ENCODE data around the gene SPDYE3.
"Not testable (repeated sequence)": the region's sequence is repeated elsewhere in the genome, so short reads cannot be mapped to it uniquely, and the experiment has no call there.

Gene SPDYE3, protein sequence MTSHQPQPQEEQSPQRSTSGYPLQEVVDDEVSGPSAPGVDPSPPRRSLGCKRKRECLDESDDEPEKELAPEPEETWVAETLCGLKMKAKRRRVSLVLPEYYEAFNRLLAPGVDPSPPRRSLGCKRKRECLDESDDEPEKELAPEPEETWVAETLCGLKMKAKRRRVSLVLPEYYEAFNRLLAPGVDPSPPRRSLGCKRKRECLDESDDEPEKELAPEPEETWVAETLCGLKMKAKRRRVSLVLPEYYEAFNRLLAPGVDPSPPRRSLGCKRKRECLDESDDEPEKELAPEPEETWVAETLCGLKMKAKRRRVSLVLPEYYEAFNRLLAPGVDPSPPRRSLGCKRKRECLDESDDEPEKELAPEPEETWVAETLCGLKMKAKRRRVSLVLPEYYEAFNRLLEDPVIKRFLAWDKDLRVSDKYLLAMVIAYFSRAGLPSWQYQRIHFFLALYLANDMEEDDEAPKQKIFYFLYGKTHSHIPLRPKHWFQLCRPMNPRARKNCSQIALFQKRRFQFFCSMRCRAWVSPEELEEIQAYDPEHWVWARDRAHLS

GRCh38 chr7:100307402-100307801, at the start of gene SPDYE3:
TSS of gene SPDYE3 (plus strand) at chr7:100307702. CDS start at chr7:100307886, 184 bp downstream.
- DNase-seq: not testable (repeated sequence)

DNA sequence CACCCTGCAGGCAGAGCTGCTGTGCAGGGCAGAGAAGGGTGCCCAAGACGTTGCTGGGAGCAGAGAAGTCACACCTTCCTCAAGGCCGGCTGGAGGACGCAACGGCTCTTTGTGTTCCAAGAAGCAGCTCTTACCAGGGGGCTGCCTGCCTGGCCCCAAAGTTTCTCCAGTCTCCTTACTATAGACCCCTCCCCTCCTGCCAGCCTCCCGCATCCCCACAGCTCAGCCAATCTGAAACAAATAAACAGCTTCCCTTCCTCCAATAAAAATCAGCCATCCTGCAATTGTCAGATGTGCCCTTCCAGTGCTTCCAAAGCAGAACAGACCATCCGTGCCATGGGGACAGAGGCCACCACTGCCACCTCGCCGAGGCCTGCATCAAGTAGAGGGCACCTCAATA, 47.5 kb upstream of the SPDYE3 start:
- not testable (repeated sequence) for DNase-seq

DNA sequence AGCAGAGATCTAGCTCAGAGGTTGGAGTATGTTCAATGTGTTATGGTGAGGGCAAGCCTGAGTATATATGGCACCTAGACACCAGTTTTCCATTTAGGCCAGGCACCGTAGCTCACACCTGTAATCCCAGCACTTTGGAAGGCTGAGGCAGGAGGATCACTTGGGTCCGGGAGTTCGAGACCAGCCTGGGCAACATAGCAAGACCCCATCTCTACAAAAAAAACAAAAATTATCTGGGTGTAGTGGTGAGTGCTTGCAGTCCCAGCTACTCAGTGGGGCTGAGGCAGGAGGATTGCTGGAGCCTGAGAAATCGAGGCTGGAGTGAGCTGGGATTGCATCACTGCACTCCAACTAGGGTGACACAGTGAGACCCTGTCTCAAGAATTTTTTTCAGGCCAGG, 44.6 kb upstream of the SPDYE3 start:
- not testable (repeated sequence) for DNase-seq

- DNase-seq: not testable (repeated sequence)
These were observed 43.3 kb upstream of the SPDYE3 start for GRCh38 chr7:100264223-100264622.

DNA sequence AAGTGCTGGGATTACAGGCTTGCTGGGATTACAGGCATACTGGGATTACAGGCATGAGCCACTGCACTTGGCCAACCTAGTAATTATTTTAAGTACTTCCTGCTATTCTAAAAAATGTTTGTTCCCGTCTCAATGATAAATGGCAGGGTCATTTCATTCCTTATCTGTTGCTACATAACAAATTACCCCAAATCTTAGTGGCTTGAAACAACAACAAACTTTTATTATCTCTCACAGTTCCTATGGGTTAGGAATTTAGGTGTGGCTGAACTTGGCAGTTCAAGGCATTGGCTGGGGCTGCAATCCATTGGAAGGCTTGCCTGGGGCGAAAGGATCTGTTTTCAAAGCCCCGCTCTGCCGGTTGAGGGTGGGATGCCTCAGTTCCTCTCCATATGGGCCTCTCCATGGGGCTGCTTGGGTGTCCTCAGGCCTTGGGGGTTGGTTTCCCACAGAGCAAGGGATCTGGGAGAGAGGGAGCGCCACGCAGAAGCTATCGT, 42.8 kb upstream of the SPDYE3 start:
- not testable (repeated sequence) for DNase-seq

DNA sequence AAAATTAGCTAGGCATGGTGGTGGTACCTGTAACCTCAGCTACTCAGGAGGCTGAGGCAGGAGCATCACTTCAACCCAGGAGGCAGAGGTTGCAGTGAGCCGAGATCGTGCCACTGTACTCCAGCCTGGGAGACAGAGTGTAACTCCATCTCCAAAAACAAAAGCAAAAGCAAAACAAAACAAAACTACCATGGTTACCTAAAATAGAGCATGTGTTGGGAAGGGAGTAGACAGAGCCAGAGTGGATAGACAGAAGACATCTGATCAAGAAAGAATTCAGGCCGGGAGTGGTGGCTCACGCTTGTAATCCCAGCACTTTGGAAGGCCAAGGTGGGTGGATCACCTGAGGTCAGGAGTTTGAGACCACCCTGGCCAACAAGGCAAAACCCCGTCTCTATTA, 41.7 kb upstream of the SPDYE3 start:
- not testable (repeated sequence) for DNase-seq

DNA sequence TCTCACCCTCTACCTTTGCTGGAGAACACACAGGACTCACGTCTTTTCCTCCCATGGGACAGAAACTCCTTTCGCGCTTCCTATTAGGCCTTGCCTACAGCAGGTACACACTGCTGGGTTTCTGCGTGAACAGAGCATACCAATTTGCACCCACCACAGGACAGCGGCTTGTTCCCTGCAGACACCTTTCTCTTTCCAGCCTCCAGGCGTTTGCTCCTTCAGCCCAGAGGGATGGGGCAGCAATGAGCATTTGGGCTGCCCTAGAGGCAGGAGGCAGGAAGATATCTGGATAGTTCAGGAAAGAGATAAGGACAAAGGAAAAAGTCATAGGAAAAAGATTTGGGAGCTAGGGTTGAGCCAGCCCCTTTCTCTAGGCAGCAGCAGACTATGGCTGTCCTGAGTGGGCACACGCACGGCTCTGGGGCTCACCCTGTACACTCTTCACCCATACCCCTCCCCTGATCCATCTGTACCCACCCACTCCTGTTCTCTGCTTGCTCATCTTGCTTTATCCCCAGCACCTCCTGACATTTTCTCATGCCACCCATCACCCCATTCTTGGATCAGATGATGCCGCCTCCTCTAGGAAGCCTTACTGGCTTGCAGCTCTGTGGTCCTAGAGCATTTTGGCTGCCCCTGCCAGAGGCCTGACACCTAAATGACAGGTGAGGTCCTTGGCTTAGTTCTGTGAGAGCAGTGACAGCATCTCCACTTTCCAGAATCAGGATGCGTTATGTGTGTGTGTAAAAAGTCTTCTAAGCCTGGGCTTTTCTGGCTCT, 40.7 kb upstream of the SPDYE3 start:
- DNase-seq: no peak

GRCh38 chr7:100267648-100268047, 39.9 kb upstream of the SPDYE3 start:
- DNase-seq: no peak

- DNase-seq: not testable (repeated sequence)
These were observed 38.6 kb upstream of the SPDYE3 start for GRCh38 chr7:100268882-100269281.

DNA sequence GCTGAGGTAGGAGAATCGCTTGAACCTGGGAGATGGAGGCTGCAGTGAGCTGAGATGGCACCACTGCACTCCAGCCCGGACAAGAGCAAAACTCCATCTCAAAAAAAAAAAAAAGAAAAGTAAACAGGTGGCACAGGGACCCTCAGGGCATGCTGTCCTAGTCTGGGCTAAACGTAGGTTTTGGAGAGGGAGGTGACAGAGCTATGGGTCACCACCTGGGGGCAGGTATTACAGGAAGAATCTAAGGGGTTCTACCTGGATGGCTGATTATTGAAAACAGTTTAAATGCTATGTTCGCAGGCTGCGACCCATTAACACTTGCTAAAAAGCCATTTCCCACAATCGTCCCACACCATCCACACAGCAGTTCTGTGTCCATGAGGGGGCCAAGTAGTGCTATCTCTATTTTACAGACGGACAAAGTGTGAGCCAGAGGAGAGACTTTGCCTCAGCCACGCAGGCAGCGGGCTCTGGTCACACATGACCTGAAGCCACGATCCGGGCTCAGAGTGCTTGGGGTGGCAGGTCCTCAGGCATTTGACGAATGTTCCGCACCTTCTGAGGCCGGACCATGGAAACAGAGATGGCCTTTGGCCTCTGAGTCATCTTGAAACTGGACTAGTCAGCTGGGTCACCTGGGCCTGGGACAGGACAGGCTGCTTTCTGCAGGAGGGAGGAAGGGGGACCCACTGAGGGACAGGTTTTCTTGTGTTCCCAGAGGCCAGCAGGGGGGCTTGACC, 38.0 kb upstream of the SPDYE3 start:
- not testable (repeated sequence) for DNase-seq

DNA sequence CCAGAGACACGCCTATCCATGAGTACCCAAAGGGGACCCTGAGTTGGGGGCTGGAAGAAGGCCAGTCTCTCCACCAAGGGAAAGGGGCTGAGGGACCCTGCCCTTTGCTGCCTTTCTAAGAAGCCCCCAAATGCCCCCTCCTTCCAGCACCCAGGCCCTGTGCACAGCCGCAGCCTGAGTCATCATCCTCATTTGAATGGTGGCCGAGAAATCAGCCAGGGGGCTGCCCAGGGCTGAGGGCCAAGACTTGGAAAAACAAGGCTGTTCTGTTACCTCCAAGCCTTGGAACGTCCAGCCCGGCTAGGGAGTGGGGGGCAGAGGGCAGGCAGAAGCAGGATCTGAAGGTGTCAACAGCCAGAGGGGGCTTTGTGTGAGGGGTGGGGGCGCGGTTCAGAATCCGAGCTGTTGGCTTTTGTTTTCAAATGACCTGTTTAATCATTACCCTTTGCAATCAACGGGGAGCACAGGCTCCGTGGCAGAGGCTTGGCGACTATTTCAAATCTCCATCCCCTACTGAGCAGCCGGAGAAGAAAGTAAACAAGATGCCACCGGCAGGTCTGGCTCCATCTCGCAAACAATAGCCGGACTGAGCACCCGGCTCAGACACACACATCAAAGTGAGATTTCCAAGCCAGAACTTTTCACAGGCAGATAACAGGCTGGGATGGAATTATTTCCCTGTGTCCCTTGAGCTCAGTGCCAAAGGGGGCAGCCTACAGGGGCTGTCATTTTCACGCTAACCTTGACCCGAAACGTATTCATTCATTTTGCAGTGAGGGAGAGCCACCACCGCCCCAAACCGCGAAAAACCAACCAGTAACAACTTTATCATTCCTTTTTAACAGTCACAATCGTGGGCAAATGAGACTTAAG, 37.2 kb upstream of the SPDYE3 start:
- DNase-seq: not testable (repeated sequence)

DNA sequence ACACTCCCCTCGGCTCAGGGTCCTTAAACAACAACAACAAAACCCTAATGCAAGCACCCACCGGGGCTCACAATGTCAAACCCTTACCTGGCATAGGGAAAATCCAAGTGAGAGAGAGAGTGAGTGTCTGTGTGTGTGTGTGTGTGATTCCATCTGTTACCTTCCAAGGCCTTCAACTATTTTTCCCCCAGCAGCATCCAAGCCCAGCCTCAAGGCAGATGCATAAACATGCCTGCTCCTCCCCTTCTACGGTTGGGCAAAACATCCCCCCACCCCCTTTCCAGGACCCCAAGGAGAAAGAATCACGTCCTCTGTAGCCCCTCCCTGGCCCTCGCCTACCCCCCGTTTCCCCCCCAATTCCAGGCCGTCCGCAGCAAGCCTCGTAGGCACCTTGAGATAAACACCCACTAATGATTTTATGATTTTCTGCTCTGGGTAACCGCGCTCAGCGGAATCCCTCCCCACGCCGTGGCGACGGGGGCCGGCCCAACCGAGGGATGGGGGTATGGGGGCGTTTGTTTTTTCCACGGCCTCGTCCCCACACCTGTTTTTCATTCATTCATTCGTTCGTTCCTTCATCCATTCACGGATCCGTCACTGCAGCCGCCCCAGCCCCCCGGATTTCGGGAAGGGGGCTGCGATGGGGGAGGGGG, 36.4 kb upstream of the SPDYE3 start:
- DNase-seq: not testable (repeated sequence)

- peak; percentile 80 for DNase-seq
These were observed 35.6 kb upstream of the SPDYE3 start for GRCh38 chr7:100271716-100272537.

DNA sequence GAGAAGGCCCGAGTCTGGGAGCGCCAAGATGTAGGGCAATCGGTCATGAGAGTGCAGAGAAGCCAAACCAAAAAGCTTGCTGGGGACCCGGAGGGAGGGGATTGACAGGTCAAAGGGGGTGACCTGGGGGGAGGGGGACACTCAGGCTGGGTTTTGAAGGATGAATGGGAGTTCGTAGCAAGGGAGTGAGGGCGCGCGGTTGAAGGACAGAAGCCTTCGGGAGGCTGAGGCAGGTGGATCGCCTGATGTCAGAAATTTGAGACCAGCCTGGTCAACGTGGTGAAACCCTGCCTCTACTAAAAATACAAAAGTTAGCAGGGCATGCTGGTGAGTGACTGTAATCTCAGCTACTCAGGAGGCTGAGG, 35.0 kb upstream of the SPDYE3 start:
- not testable (repeated sequence) for DNase-seq

DNA sequence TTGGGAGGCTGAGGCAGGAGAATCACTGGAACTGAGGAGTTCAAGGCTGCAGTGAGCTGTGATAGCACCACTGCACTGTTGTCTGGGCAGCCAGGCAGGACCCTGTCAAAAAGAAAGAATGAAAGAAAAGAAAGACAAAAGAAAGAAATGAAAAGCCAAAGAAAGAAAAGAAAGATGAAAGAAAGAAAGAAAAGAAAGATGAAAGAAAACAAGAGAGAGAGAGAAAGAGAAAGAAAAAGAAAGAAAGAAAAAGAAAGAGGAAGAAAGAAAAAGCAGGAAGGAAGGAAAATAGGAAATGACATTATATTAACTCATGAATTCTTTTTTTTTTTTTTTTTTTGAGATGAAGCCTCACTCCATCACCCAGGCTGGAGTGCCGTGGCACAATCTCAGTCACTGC, 32.4 kb upstream of the SPDYE3 start:
- DNase-seq: no peak

- not testable (repeated sequence) for DNase-seq
These were observed 31.4 kb upstream of the SPDYE3 start for GRCh38 chr7:100276126-100276525.

DNA sequence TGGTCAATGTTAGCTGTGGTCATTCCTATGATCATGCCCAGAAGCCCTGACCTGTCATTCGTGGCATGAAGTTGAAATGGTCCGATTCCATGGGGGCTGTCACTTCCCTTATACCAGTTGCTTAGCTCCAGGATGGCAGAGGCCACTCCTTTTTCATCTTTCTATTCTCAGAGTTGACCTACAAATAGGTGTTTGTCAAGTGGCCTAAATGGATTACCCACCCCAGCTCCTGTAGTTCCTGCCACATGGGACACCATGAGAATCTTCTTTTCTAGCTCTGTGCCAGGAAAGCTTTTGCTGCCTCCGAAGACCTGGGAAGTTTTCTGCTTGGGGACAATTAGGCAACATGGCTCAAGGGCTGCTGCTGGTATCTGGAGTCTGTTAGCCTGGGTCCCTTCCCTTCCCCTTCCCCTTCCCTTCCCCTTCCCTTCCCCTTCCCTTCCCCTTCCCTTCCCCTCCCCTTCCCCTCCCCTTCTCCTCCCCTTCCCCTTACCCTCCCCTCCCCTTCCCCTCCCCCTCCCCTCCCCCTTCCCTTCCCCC, 25.4 kb upstream of the SPDYE3 start:
- DNase-seq: not testable (repeated sequence)

- DNase-seq: not testable (repeated sequence)
These were observed 24.4 kb upstream of the SPDYE3 start for GRCh38 chr7:100283147-100283546.

- not testable (repeated sequence) for DNase-seq
These were observed 20.1 kb upstream of the SPDYE3 start for GRCh38 chr7:100287191-100287969.

All from SHP77 treated with DMSO at 0.1 percent for 48 hours (cell line).